ENCODE data around the gene PPIL1. TPM values are rescaled to one million over a fixed set of nuclear protein-coding genes. Genes with fewer than 3 reads are reported as not detected.

The PPIL1 gene
- total and polyA plus RNA-seq, 2 of the 8 experiments (the other 6 are each of a cell fraction or from before 2014, with no cell fraction given): 83.7 to 86.5 TPM

GRCh38 chr6:36855750-36856149, 18.9 kb downstream of the PPIL1 start (continued):
- TF ChIP-seq ZNF274 (IDR thresholded peaks at IDR 0.05; ENCODE audit: borderline replicate concordance, extremely low read depth, low read length): no peak
- no peak for TF ChIP-seq CREB1 (IDR thresholded peaks at IDR 0.05)
- no peak for TF ChIP-seq SIN3A (conservative IDR thresholded peaks at IDR 0.05 in 1 of 2, IDR thresholded peaks at IDR 0.05 in 1 of 2; ENCODE audit: low read depth in 1 of 2, low read length in 2 of 2)
- TF ChIP-seq HDAC2 (IDR thresholded peaks at IDR 0.05; ENCODE audit: borderline replicate concordance in 1 of 2, low read depth in 2 of 2, low read length in 2 of 2): no peak
